Measurements from ENCODE around the gene LMO7. TPM values are rescaled to one million over a fixed set of nuclear protein-coding genes. Genes with fewer than 3 reads are reported as not detected.
A peak's percentile ranks its signal among the peaks of the same experiment; 100 is the strongest.

The LMO7 gene
- 149 and 181 TPM in 2 replicates for polyA plus RNA-seq (2011; rRNA removed)
- polyA minus RNA-seq (2011; rRNA and poly(A)+ RNA removed): 248 and 319 TPM in 2 replicates

DNA sequence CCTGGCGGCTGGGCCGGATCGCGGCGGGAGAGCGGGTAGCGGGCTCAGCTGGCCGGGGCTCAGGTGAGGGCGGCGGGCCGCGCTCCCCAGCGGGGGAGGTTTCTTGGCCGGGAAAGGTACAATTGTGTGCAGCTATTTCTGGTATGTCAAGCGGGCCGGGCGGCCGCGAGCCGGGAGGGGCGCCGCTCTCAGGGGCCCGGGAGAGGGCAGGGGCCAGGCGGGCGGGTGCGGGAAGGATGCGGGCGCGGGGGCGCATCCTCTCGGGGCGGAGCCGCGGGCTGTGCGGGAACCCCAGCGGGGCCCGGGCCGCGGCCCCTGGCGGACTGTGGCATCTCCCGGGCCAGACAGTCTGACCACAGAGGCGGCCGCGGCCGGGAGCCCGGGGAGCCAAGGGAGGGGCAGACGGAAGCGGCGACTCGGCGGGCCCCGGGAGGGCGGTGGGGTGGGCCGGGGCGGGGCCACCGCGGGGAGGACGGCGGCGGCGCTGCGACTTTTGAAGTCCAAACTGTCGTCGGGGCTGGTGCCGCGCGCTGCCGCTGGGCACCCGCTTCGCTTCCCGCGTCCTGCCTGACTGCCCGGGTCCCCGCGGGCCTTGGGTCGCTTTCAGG is at the start of gene LMO7:
Gene LMO7 (plus strand): TSS at position 503 of the 608 bp plus-strand sequence. CDS start 328 bp downstream, outside the sequence.
- Histone ChIP-seq H3K4me3 (ENCODE audit: low read depth, low read length) (peak within 1 kb of the TSS; percentile 99), H3K36me3 (ENCODE audit: control insufficient read depth, insufficient read depth, low read length) (no peaks in the 10 kb centered on the region; the same call in 1 of the 2 replicates), H3K27me3 (ENCODE audit: control insufficient read depth, insufficient read depth, low read length) (no peaks in the 10 kb centered on the region)
- ChIA-PET CTCF (interaction anchor here (1.0 to 1.7 kb wide), 4 partner anchors 15 to 99 kb away, joined by 3 to 4 read pairs (median 3); partner anchors contain the start of gene COMMD6), POLR2A (interaction anchor here (0.6 kb wide), 1 partner anchor 47 kb away, joined by 3 read pairs; no protein-coding TSS in a partner anchor)
- no peak for DNase-seq (ENCODE audit: low read depth)
- TF ChIP-seq, protein P1, sequence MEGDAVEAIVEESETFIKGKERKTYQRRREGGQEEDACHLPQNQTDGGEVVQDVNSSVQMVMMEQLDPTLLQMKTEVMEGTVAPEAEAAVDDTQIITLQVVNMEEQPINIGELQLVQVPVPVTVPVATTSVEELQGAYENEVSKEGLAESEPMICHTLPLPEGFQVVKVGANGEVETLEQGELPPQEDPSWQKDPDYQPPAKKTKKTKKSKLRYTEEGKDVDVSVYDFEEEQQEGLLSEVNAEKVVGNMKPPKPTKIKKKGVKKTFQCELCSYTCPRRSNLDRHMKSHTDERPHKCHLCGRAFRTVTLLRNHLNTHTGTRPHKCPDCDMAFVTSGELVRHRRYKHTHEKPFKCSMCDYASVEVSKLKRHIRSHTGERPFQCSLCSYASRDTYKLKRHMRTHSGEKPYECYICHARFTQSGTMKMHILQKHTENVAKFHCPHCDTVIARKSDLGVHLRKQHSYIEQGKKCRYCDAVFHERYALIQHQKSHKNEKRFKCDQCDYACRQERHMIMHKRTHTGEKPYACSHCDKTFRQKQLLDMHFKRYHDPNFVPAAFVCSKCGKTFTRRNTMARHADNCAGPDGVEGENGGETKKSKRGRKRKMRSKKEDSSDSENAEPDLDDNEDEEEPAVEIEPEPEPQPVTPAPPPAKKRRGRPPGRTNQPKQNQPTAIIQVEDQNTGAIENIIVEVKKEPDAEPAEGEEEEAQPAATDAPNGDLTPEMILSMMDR (IDR thresholded peaks at IDR 0.05; ENCODE audit: insufficient read depth, low read depth, low read length): no peak

DNA sequence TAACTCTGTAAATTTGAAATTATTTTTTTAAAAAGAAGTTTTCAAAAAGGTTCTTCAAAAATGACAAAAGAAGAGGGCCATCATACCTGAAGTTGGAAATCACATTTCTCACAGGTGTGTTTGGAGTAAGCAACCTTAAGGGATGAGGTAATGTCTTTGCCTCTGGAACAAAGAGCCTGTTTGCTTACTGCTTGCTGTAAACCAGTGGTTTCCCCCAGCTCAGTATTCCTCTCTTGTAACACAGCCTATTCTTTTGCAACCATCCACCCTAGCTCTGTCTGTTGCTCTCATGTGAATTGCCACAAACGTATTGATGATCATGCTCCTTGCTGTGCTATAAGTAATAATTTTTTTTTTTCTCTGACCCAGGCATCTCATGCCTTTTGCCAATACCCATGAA is 48.5 kb upstream of the LMO7 start:
- no peaks in the 10 kb centered on the region; the same call in 1 of the 2 replicates for H3K36me3 ChIP-seq (ENCODE audit: control insufficient read depth, insufficient read depth, low read length)
- ChIA-PET POLR2A (no interaction called here), CTCF (no interaction called here)
- H3K4me3 ChIP-seq (ENCODE audit: low read depth, low read length): no peak overlapping the region
- H3K27me3 ChIP-seq (ENCODE audit: control insufficient read depth, insufficient read depth, low read length): no peaks in the 10 kb centered on the region
- no peak for DNase-seq (ENCODE audit: low read depth)
- TF ChIP-seq, protein P1 (IDR thresholded peaks at IDR 0.05; ENCODE audit: insufficient read depth, low read depth, low read length): no peak

DNA sequence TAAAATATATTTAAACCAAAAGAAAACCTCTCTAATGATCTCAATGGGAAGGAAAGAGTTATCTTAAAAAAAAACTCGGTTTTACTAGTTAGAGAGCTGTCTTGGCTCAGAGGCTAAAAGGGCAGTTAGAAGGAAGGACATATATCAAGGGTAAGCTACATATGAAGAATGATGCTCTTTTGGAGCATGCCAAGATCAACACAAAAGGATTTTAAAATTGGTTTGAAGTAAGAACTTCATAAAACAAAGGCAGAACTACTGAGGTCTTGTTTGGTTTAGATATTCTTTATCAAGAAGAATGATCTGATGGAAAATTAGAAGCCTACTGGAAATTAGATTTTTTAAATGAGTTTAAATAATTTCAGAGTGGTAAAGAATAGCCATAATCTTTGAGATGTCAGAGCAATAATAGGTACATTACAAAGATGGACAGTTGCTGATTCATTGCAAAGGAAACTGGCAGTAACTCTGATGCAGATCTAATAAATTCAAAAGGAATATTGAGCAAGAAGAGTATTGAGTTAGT is 39.4 kb upstream of the LMO7 start:
- ChIA-PET CTCF (no interaction called here), POLR2A (no interaction called here)
- no peak for DNase-seq (ENCODE audit: low read depth)
- no peaks in the 10 kb centered on the region for H3K27me3 ChIP-seq (ENCODE audit: control insufficient read depth, insufficient read depth, low read length)
- H3K36me3 ChIP-seq (ENCODE audit: control insufficient read depth, insufficient read depth, low read length): no peaks in the 10 kb centered on the region
- H3K4me3 ChIP-seq (ENCODE audit: low read depth, low read length): no peak overlapping the region
- TF ChIP-seq, protein P1 (IDR thresholded peaks at IDR 0.05; ENCODE audit: insufficient read depth, low read depth, low read length): no peak

DNA sequence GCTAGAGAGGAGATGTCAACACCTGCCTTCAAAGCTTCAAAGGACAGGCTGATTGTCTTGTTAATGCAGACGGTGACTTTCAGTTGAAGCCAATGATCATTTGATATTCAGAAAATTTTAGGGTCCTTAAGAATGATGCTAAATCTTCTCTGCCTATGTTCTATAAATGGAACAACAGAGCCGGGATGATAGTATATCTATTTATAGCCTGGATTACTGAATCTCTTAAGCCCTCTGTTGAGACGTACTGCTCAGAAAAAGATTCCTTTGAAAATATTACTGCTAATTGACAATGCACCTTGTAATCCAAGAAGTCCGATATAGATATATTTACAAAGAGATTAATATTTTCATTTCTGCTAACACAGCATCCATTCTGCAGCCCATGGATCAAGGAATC is 35.8 kb upstream of the LMO7 start:
- ChIA-PET CTCF (interaction anchor here (0.9 to 1.5 kb wide), 2 partner anchors 33 to 95 kb away, joined by 3 read pairs; no protein-coding TSS in a partner anchor), POLR2A (no interaction called here)
- H3K27me3 ChIP-seq (ENCODE audit: control insufficient read depth, insufficient read depth, low read length): no peaks in the 10 kb centered on the region

DNA sequence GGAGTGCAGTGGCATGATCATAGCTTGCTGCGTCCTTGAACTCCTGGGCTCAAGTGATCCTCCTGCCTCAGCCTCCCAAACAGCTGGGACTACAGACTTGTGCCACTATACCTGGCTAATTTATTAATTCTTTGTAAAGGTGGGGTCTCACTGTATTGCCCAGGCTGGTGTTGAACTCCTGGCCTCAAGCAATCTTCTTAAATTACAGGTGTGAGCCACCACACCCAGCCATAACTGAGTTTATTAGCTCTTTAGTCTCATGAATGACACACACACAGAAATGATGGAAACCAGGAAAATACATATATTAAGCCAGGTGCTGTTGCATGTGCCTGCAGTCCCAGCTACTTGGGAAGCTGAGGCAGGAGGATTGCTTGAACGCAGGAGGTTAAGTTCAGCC is 33.1 kb upstream of the LMO7 start:
- POLR2A ChIA-PET: no interaction called here
- CTCF ChIA-PET: no interaction called here
- TF ChIP-seq, protein P1 (IDR thresholded peaks at IDR 0.05; ENCODE audit: insufficient read depth, low read depth, low read length): no peak
- Histone ChIP-seq H3K4me3 (ENCODE audit: low read depth, low read length) (no peak overlapping the region), H3K27me3 (ENCODE audit: control insufficient read depth, insufficient read depth, low read length) (no peaks in the 10 kb centered on the region), H3K36me3 (ENCODE audit: control insufficient read depth, insufficient read depth, low read length) (no peaks in the 10 kb centered on the region)
- no peak for DNase-seq (ENCODE audit: low read depth)

More for the DNA sequence above, 35.8 kb upstream of the LMO7 start:
- TF ChIP-seq, protein P1 (IDR thresholded peaks at IDR 0.05; ENCODE audit: insufficient read depth, low read depth, low read length): no peak
- Histone ChIP-seq H3K36me3 (ENCODE audit: control insufficient read depth, insufficient read depth, low read length) (no peaks in the 10 kb centered on the region), H3K4me3 (ENCODE audit: low read depth, low read length) (no peak overlapping the region)
- DNase-seq (ENCODE audit: low read depth): no peak
